Endothelial cell of umbilical vein (primary cell): ENCODE measurements around the gene HSPG2. TPM values are rescaled to one million over a fixed set of nuclear protein-coding genes. Genes with fewer than 3 reads are reported as not detected.

Experiments
- BruUV-seq: library from RNA; stranded (reverse); fragments of 400-500 nt; replicated peaks from 2 replicates; lab custom pipeline; 2021; lab: Mats Ljungman, UMichigan
- CTCF ChIA-PET: fragments of 300-600, 350-600 bp; sonication (Branson Sonifier 250); formaldehyde crosslinking; loops from one replicate; lab custom pipeline; 2021; ENCODE audit warnings: antibody characterized with exemption, inconsistent platforms; lab: Charles Lee
- POLR2A ChIA-PET: fragments of 300-600, 350-600 bp; sonication (Branson Sonifier 250); formaldehyde crosslinking; loops from one replicate; lab custom pipeline; 2021; ENCODE audit warnings: antibody characterized with exemption, inconsistent platforms; lab: Charles Lee
- DNase-seq: peaks from one replicate; pipeline ENCODE4 v3.0.0-alpha.2; 2011; ENCODE audit warnings: low read depth, low spot score
- FAIRE-seq: peaks from 2 replicates; lab custom pipeline; 2011; peaks lifted over from hg19 to GRCh38; lab: Jason Lieb, UNC
- H2AFZ ChIP-seq: 2 replicates; pipeline ENCODE4 v1.6.0; 2012; ENCODE audit warnings: low read depth, low read length, control low read depth, inconsistent platforms
- H3K27ac ChIP-seq: 2 replicates; pipeline ENCODE4 v1.5.1; 2011; ENCODE audit warnings: low read depth, mild to moderate bottlenecking, control low read depth, low read length, moderate library complexity; ENCODE audit not compliant: insufficient read depth
- H3K27me3 ChIP-seq, 2 experiments: 2 replicates each; pipeline versions ENCODE4 v1.6.0 to v1.6.1; 2011; ENCODE audit warnings: low read length in 2 of 2, mixed read lengths in 1 of 2; ENCODE audit not compliant: control insufficient read depth in 2 of 2, insufficient read depth in 2 of 2
- H3K36me3 ChIP-seq, 2 experiments: 2 replicates in 1 of 2; 3 replicates in 1 of 2; pipeline ENCODE4 v1.5.1; 2011; ENCODE audit warnings: low read length in 2 of 2, mild to moderate bottlenecking in 1 of 2, moderate library complexity in 1 of 2; ENCODE audit not compliant: control insufficient read depth in 2 of 2, insufficient read depth in 2 of 2; ENCODE audit errors: extremely low read depth in 1 of 2
- H3K4me1 ChIP-seq: 3 replicates; pipeline ENCODE4 v1.5.1; 2011; ENCODE audit warnings: mild to moderate bottlenecking, low read length; ENCODE audit not compliant: control insufficient read depth, insufficient read depth; ENCODE audit errors: extremely low read depth
- H3K4me2 ChIP-seq: 2 replicates; pipeline ENCODE4 v1.6.1; 2011; ENCODE audit warnings: low read length, control low read depth, mixed read lengths; ENCODE audit not compliant: insufficient read depth
- H3K4me3 ChIP-seq, 3 experiments: fragments of 200-600 bp in 1 of 3; sonication (generic), shearing (Covaris generic) in 1 of 3; replicated peaks in 1 of 3; 2 replicates each; pipeline ENCODE4 v1.5.1; 2011 to 2016; ENCODE audit warnings: control low read depth in 3 of 3, low read length in 3 of 3, mild to moderate bottlenecking in 2 of 3, inconsistent platforms in 1 of 3, low read depth in 1 of 3, moderate library complexity in 1 of 3; ENCODE audit not compliant: insufficient read depth in 1 of 3
- H3K79me2 ChIP-seq: 2 replicates; pipeline ENCODE4 v1.6.0; 2012; ENCODE audit warnings: low read length, inconsistent platforms; ENCODE audit not compliant: control insufficient read depth, insufficient read depth
- H3K9ac ChIP-seq: replicated peaks from 2 replicates; pipeline ENCODE3; 2011; ENCODE audit warnings: low read length, control low read depth; ENCODE audit not compliant: insufficient read depth; ENCODE audit errors: extremely low read depth
- H3K9me1 ChIP-seq: replicated peaks from 3 replicates; pipeline ENCODE4 v1.6.0; 2011; ENCODE audit warnings: mild to moderate bottlenecking, low read length; ENCODE audit not compliant: control insufficient read depth, insufficient read depth; ENCODE audit errors: extremely low read depth
- H3K9me3 ChIP-seq: replicated peaks from 2 replicates; pipeline ENCODE4 v1.5.1; 2012; ENCODE audit warnings: low read length, inconsistent platforms; ENCODE audit not compliant: control insufficient read depth, insufficient read depth
- H4K20me1 ChIP-seq: replicated peaks from 2 replicates; pipeline ENCODE3; 2011; ENCODE audit warnings: mild to moderate bottlenecking, low read length; ENCODE audit not compliant: control insufficient read depth, insufficient read depth; ENCODE audit errors: extremely low read depth
- CTCF ChIP-seq, 2 donors: IDR thresholded peaks; 1 replicate in 1 of 2; 2 replicates in 1 of 2; pipeline ENCODE4 v1.5.1; 2011; ENCODE audit warnings: low read length in 2 of 2, mild to moderate bottlenecking in 2 of 2, moderate library complexity in 2 of 2, control low read depth in 1 of 2, inconsistent platforms in 1 of 2, low read depth in 1 of 2; ENCODE audit not compliant: insufficient read depth in 1 of 2; ENCODE audit errors: extremely low read depth in 1 of 2
- EZH2 ChIP-seq: IDR thresholded peaks from 2 replicates; pipeline ENCODE4 v1.6.1; 2012; ENCODE audit warnings: borderline replicate concordance, low read depth, mild to moderate bottlenecking, moderate library complexity, low read length, inconsistent platforms; ENCODE audit not compliant: severe bottlenecking
- FOS ChIP-seq: IDR thresholded peaks from 2 replicates; pipeline ENCODE4 v1.6.1; 2011; ENCODE audit warnings: mild to moderate bottlenecking, low read length, moderate library complexity, borderline replicate concordance; ENCODE audit not compliant: insufficient read depth
- GATA2 ChIP-seq: IDR thresholded peaks from 2 replicates; pipeline ENCODE4 v1.7.0; 2011; ENCODE audit warnings: low read depth, mild to moderate bottlenecking, moderate library complexity, mixed read lengths, low read length; ENCODE audit not compliant: insufficient read length, insufficient read depth
- JUN ChIP-seq: IDR thresholded peaks from 2 replicates; pipeline ENCODE4 v1.6.1; 2011; ENCODE audit warnings: borderline replicate concordance, low read depth; ENCODE audit not compliant: insufficient read length, insufficient read depth
- MAX ChIP-seq: IDR thresholded peaks from 2 replicates; pipeline ENCODE4 v1.6.1; 2011; ENCODE audit not compliant: insufficient read depth, insufficient read length
- MYC ChIP-seq: IDR thresholded peaks from one replicate; pipeline ENCODE4 v1.6.1; 2011; ENCODE audit warnings: mild to moderate bottlenecking, low read depth, low read length
- POLR2A ChIP-seq: IDR thresholded peaks from 2 replicates; pipeline ENCODE4 v1.6.1; 2012; ENCODE audit warnings: low read depth, mild to moderate bottlenecking, control low read depth, low read length
- POLR2AphosphoS5 ChIP-seq: IDR thresholded peaks from 2 replicates; pipeline ENCODE4 v1.6.1; 2012; ENCODE audit warnings: low read depth, mild to moderate bottlenecking, control low read depth, low read length, moderate library complexity; ENCODE audit not compliant: insufficient read depth
- dilution Hi-C: fragments of 300-500 bp; cut with MboI; formaldehyde crosslinking; loops from one replicate; pipeline ENCODE4 v1.15.0; 2019; ENCODE audit warnings: low sequenced_read_pairs; ENCODE audit not compliant: extremely low pct_ligation_motif_present
- intact Hi-C: fragments of 100-400 bp; cut with micrococcal nuclease; formaldehyde crosslinking; loops from one replicate; pipeline ENCODE4 v1.10.0; 2022
- polyA plus RNA-seq, 4 experiments: library from polyadenylated mRNA; depleted of rRNA in 3 of 4; stranded (reverse) in 3 of 4; unstranded in 1 of 4; fragments of >200 nt; gene quantifications; 2 replicates each; pipeline versions ENCODE4 v1.2.1 to v1.2.3, GENCODE V29; 2011 to 2012; ENCODE audit warnings: missing spikeins in 1 of 4
- total RNA-seq: library from RNA; stranded (reverse); gene quantifications from 2 replicates; pipeline ENCODE4 v1.2.3, GENCODE V29; 2021

The HSPG2 gene
- total and polyA plus RNA-seq, 2 donors (not counting 3 experiments of a cell fraction or from before 2014, with no cell fraction given): 734 to 3,499 TPM

- FAIRE-seq: no peak
- CTCF ChIA-PET: interaction anchor here (1.8 to 11.3 kb wide), 4 partner anchors 12 to 31 kb away, joined by 4 to 95 read pairs (median 24); partner anchors contain the start of gene HSPG2
- H2AFZ ChIP-seq: no peak overlapping the region
Observed at GRCh38 chr1:21955501-21956281, 18.6 kb upstream of the HSPG2 start.

More at GRCh38 chr1:21955501-21956281, 18.6 kb upstream of the HSPG2 start:
- dilution Hi-C loops: no loop called here
- Histone ChIP-seq H4K20me1 (no peaks in the 10 kb centered on the region), H3K9me3 (no peaks in the 10 kb centered on the region), H3K9me1 (no peaks in the 10 kb centered on the region), H3K79me2 (no peaks in the 10 kb centered on the region), H3K27ac (peak overlapping the region; percentile 6), H3K36me3 (no peaks in the 10 kb centered on the region), H3K4me2 (peak overlapping the region; percentile 23), H3K9ac (no peak overlapping the region), H3K4me3 (no peak overlapping the region), H3K27me3 (no peaks in the 10 kb centered on the region), H3K4me1 (peaks cover 35% of the 10 kb centered on the region)
- TF ChIP-seq FOS (no peak), POLR2AphosphoS5 (no peak), MYC (no peak), JUN (no peak), GATA2 (no peak), EZH2 (no peak), POLR2A (no peak), CTCF (IDR thresholded peaks at IDR 0.05; ENCODE audit: extremely low read depth in 1 of 2, insufficient read depth in 1 of 2, low read depth in 1 of 2, low read length in 2 of 2) (no peak), MAX (no peak)
- no TSS peak for BruUV-seq
- POLR2A ChIA-PET: interaction anchor here (0.5 to 0.8 kb wide), 3 partner anchors 11 to 631 kb away, joined by 4 to 5 read pairs (median 4); no protein-coding TSS in a partner anchor
- no peak for DNase-seq
- intact Hi-C loops: no loop called here
